ENCODE results near the gene TRAPPC13.

GRCh38 chr5:65647941-65648340 lies 23.1 kb downstream of the TRAPPC13 start:
- no peak for TF ChIP-seq CTCF (IDR thresholded peaks at IDR 0.05; ENCODE audit: insufficient read depth, low read depth, low read length)
- no peak for TF ChIP-seq EZH2 (IDR thresholded peaks at IDR 0.05; ENCODE audit: insufficient read depth, low read length)

Measured in astrocyte (in vitro differentiated cells and primary cell).